Vagina (tissue), 2 donors: ENCODE data around the gene TIPIN. TPM values are rescaled to one million over a fixed set of nuclear protein-coding genes. Genes with fewer than 3 reads are reported as not detected.
A peak's percentile ranks its signal among the peaks of the same experiment; 100 is the strongest.

ENCODE experiments used
- DNase-seq, 2 donors: peaks; one replicate each; pipeline ENCODE4 v3.0.0-alpha.2; 2017; ENCODE audit errors: extremely low spot score in 2 of 2
- H3K27ac ChIP-seq: fragments of 200-600 bp; sonication (generic); one replicate; pipeline ENCODE4 v1.5.1; 2019
- H3K27me3 ChIP-seq: fragments of 200-600 bp; sonication (generic); one replicate; pipeline ENCODE4 v1.5.1; 2019
- H3K36me3 ChIP-seq, 2 donors: fragments of 200-600 bp; sonication (generic); one replicate each; pipeline ENCODE4 v1.5.1; 2017 to 2019
- H3K4me1 ChIP-seq: fragments of 200-600 bp; sonication (generic); one replicate; pipeline ENCODE4 v1.5.1; 2019
- H3K4me3 ChIP-seq, 2 donors: fragments of 200-600 bp; sonication (generic); 1 replicate in 1 of 2; 2 replicates in 1 of 2; pipeline ENCODE4 v1.5.1; 2016 to 2019
- H3K9me3 ChIP-seq: fragments of 200-600 bp; sonication (generic); one replicate; pipeline ENCODE4 v1.5.1; 2019
- POLR2A ChIP-seq, 2 donors: fragments of 450-650 bp; IDR thresholded peaks; one replicate each; pipeline ENCODE4 v1.6.1; 2017; ENCODE audit warnings: antibody characterized with exemption in 2 of 2, mild to moderate bottlenecking in 2 of 2, moderate library complexity in 2 of 2
- POLR2AphosphoS5 ChIP-seq, 2 donors: sonication (generic); formaldehyde crosslinking; IDR thresholded peaks; one replicate each; pipeline ENCODE4 v1.9.0; 2017; ENCODE audit warnings: antibody characterized with exemption in 2 of 2, mild to moderate bottlenecking in 2 of 2, low read depth in 1 of 2; ENCODE audit not compliant: insufficient read depth in 1 of 2
- intact Hi-C: fragments of 100-400 bp; cut with DNase I; formaldehyde crosslinking; loops from one replicate; pipeline ENCODE4 v1.15.1; 2023
- total RNA-seq: library from RNA; depleted of rRNA; stranded (reverse); fragments of >200 nt; gene quantifications from one replicate; pipeline ENCODE4 v1.2.3, GENCODE V29; 2016
- TF ChIP-seq, protein P1 (sequence below), 3 experiments: fragments of 450-650 bp in 2 of 3; fragments of 200-600 bp in 1 of 3; sonication (generic) in 1 of 3; IDR thresholded peaks; one replicate each; pipeline ENCODE4 v1.5.1; 2017 to 2019; ENCODE audit warnings: antibody characterized with exemption in 3 of 3, mild to moderate bottlenecking in 2 of 3, moderate library complexity in 2 of 3

Gene TIPIN
- total RNA-seq, 1 donor from 2014 or later = 7.9 TPM

DNA sequence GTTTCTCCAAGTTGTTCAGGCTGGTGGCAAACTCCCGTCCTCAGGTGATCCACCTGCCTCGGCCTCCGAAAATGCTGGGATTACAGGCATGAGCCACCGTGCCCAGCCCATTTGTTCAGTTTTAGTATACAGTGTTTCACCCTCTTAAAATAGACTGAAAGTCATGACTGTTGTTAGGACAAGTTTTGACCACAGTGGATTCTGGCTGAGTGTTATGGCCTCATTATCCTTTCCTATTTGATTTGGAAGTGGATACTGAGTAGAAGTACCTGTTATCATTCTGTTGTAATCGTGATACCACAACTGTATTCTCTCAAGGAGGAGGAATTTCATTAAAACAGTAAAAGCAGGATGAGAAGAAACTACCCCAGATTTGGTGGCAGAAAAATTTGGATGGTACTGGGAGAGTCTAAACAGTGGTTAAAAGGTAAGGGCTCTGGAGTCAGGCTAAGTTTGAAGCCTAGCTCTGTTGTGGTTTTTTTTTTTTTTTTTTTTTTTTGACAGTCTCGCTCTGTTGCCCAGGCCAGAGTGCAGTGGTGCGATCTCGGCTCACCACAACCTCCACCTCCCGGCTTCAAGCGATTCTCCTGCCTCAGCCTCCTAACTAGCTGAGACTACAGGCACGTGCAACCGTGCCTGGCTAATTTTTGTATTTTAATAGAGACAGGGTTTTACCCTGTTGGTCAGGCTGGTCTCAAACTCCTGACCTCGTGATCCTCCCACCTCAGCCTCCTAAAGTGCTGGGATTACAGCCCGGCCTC is 32.8 kb upstream of the TIPIN start:
- Histone ChIP-seq H3K9me3 (no peaks in the 10 kb centered on the region), H3K27ac (no peak overlapping the region), H3K27me3 (no peaks in the 10 kb centered on the region), H3K4me1 (peaks cover 54% of the 10 kb centered on the region), H3K36me3 (no peaks in the 10 kb centered on the region), H3K4me3 (no peak overlapping the region)
- TF ChIP-seq, protein P1, sequence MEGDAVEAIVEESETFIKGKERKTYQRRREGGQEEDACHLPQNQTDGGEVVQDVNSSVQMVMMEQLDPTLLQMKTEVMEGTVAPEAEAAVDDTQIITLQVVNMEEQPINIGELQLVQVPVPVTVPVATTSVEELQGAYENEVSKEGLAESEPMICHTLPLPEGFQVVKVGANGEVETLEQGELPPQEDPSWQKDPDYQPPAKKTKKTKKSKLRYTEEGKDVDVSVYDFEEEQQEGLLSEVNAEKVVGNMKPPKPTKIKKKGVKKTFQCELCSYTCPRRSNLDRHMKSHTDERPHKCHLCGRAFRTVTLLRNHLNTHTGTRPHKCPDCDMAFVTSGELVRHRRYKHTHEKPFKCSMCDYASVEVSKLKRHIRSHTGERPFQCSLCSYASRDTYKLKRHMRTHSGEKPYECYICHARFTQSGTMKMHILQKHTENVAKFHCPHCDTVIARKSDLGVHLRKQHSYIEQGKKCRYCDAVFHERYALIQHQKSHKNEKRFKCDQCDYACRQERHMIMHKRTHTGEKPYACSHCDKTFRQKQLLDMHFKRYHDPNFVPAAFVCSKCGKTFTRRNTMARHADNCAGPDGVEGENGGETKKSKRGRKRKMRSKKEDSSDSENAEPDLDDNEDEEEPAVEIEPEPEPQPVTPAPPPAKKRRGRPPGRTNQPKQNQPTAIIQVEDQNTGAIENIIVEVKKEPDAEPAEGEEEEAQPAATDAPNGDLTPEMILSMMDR (IDR thresholded peaks at IDR 0.05) = no peak
- no peak for TF ChIP-seq POLR2AphosphoS5 (IDR thresholded peaks at IDR 0.05; ENCODE audit: insufficient read depth in 1 of 2, low read depth in 1 of 2)
- TF ChIP-seq POLR2A (IDR thresholded peaks at IDR 0.05) = no peak
- DNase-seq = no peak
- intact Hi-C loops = no loop called here

DNA sequence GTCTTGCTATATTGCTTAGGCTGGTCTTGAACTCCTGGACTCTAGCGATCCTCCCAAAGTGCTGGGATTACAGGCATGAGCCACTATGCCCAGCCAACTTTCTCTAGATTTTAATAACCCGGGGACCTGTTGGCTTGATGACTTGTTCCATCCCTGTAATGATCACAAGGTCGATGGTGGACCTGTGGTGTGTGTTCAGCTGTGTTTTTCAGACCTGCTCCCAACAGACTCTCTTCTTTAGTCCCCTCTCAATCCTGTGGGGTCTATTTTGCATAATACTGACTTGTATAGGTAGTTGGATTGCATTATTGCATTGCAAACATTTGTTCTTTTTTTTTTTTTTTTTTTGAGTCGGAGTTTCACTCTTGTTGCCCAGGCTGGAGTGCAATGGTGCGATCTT is 32.1 kb upstream of the TIPIN start:
- Histone ChIP-seq H3K4me1 (peaks cover 52% of the 10 kb centered on the region), H3K4me3 (peak overlapping the region in 1 of 2 donors; percentile 86), H3K9me3 (no peaks in the 10 kb centered on the region), H3K27ac (no peak overlapping the region), H3K27me3 (no peaks in the 10 kb centered on the region), H3K36me3 (no peaks in the 10 kb centered on the region)
- DNase-seq = no peak
- TF ChIP-seq POLR2A (IDR thresholded peaks at IDR 0.05) (no peak), POLR2AphosphoS5 (IDR thresholded peaks at IDR 0.05; ENCODE audit: insufficient read depth in 1 of 2, low read depth in 1 of 2) (no peak)
- TF ChIP-seq, protein P1 (IDR thresholded peaks at IDR 0.05) = no peak
- intact Hi-C loops = no loop called here

DNA sequence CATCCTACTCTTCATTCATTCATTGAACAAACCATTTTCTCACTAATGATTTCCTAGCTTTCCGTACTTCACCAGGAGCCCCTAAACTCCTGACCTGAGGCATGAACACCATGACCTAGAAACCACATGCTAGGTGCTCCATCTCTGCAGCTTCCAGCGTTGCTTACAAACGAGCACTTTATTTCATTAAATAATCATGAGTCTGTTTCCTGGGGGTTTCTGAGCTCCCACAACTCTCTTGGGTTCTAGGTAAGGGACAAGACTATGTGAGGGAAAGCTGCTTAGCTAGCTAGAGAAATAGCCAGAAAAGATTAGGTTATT is 31.5 kb upstream of the TIPIN start:
- intact Hi-C loops = no loop called here
- peaks cover 52% of the 10 kb centered on the region for H3K4me1 ChIP-seq

DNA sequence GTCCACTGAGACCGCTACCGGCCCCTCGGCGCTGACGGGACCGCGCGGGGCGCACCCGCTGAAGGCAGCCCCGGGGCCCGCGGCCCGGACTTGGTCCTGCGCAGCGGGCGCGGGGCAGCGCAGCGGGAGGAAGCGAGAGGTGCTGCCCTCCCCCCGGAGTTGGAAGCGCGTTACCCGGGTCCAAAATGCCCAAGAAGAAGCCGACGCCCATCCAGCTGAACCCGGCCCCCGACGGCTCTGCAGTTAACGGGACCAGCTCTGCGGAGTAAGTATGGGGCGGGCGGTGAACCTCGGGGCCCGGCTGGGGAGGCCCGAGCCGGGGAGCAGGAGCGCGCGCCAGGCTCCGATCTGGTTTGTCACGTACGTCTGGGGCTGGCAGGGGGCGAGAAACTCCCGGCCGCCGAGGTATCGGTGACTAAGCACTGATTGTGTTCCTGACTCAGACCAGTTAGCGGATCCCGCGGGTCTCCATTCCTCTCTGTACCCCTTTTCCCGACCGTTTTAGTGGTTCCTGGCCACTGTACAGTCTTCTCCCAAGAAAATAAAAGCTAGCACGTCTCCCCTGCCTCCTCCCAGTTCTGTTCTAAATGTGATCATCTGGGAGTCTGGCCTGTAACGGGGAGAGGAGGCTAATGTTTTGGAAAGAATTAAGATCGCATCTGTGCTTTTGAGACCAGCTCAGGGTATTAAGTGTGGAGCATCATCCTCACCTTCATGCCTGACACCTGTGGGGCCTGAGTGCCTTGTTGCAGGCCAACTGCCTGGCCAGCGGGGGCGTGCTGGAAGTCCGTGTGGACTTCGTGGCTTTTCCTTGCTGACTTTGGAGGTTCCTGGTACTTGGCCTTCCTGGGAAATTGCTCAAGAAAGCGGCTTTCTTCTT is 30.9 kb upstream of the TIPIN start:
- H3K36me3 ChIP-seq = no peaks in the 10 kb centered on the region
- DNase-seq = peak in 1 of 2 donors; percentile 87
- TF ChIP-seq POLR2A (IDR thresholded peaks at IDR 0.05) = no peak
- TF ChIP-seq, protein P1 (IDR thresholded peaks at IDR 0.05) = peak in 1 of 3 experiments; percentile 4
- TF ChIP-seq POLR2AphosphoS5 (IDR thresholded peaks at IDR 0.05; ENCODE audit: insufficient read depth in 1 of 2, low read depth in 1 of 2) = peak in 1 of 2 donors; percentile 12
- no peaks in the 10 kb centered on the region for H3K9me3 ChIP-seq
- H3K4me3 ChIP-seq = peak overlapping the region; percentile 85 to 86
- no peaks in the 10 kb centered on the region for H3K27me3 ChIP-seq
- H3K27ac ChIP-seq = peak overlapping the region; percentile 95
- H3K4me1 ChIP-seq = peaks cover 52% of the 10 kb centered on the region
- intact Hi-C loops = no loop called here

More for the DNA sequence above, 31.5 kb upstream of the TIPIN start:
- Histone ChIP-seq H3K27me3 (no peaks in the 10 kb centered on the region), H3K27ac (no peak overlapping the region), H3K36me3 (no peaks in the 10 kb centered on the region), H3K4me3 (peak overlapping the region; percentile 85 to 86), H3K9me3 (no peaks in the 10 kb centered on the region)
- TF ChIP-seq, protein P1 (IDR thresholded peaks at IDR 0.05) = no peak
- TF ChIP-seq POLR2AphosphoS5 (IDR thresholded peaks at IDR 0.05; ENCODE audit: insufficient read depth in 1 of 2, low read depth in 1 of 2) (no peak), POLR2A (IDR thresholded peaks at IDR 0.05) (no peak)
- DNase-seq = no peak
